Testis (tissue), 2 donors: ENCODE results near the gene VAT1.

ENCODE experiments used
- CTCF ChIP-seq, 3 experiments: fragments of 450-650 bp in 2 of 3; fragments of 200-600 bp in 1 of 3; sonication (generic) in 1 of 3; IDR thresholded peaks; one replicate each; pipeline ENCODE4 v1.5.1; 2016 to 2019; ENCODE audit warnings: antibody characterized with exemption in 3 of 3, mild to moderate bottlenecking in 2 of 3, moderate library complexity in 1 of 3
- POLR2A ChIP-seq: fragments of 450-650 bp; IDR thresholded peaks from one replicate; pipeline ENCODE4 v1.6.1; 2017; ENCODE audit warnings: antibody characterized with exemption, mild to moderate bottlenecking, moderate library complexity

GRCh38 chr17:43034894-43035293, 12.7 kb upstream of the VAT1 start:
- no peak for TF ChIP-seq CTCF (IDR thresholded peaks at IDR 0.05)
- TF ChIP-seq POLR2A, result no peak
